ENCODE data around the gene GABPB1. TPM values are rescaled to one million over a fixed set of nuclear protein-coding genes. Genes with fewer than 3 reads are reported as not detected.

The GABPB1 gene
- polyA plus RNA-seq, 2 donors = 5.1 to 7.3 TPM

GRCh38 chr15:50353251-50353974 lies 1.6 kb downstream of the GABPB1 start:
- peak overlapping the region; percentile 78 to 97 for H3K4me3 ChIP-seq (ENCODE audit: low read depth in 1 of 2, low read length in 2 of 2)
- no peaks in the 10 kb centered on the region for H3K36me3 ChIP-seq (ENCODE audit: control insufficient read depth in 2 of 2, insufficient read depth in 2 of 2, low read length in 1 of 2)
- peaks cover 0 to 3% of the 10 kb centered on the region in 2 donors for H3K4me1 ChIP-seq (ENCODE audit: control insufficient read depth in 2 of 2, insufficient read depth in 2 of 2, low read length in 1 of 2)
- no peaks in the 10 kb centered on the region for H3K9me3 ChIP-seq (ENCODE audit: control insufficient read depth in 2 of 2, insufficient read depth in 1 of 2, low read depth in 1 of 2, low read length in 1 of 2)
- 1 to 2% methylated on average over 6 of the region's 6 CpGs for WGBS, 2 donors
- H3K27ac ChIP-seq (ENCODE audit: low read depth in 2 of 2, low read length in 1 of 2) = peak overlapping the region; percentile 96 to 97
- no peaks in the 10 kb centered on the region for H3K27me3 ChIP-seq (ENCODE audit: control insufficient read depth in 1 of 2, insufficient read depth in 2 of 2, low read length in 2 of 2)

- Histone ChIP-seq H3K9me3 (ENCODE audit: control insufficient read depth in 2 of 2, insufficient read depth in 1 of 2, low read depth in 1 of 2, low read length in 1 of 2) (no peaks in the 10 kb centered on the region), H3K4me1 (ENCODE audit: control insufficient read depth in 2 of 2, insufficient read depth in 2 of 2, low read length in 1 of 2) (peaks cover 0 to 3% of the 10 kb centered on the region in 2 donors), H3K27me3 (ENCODE audit: control insufficient read depth in 1 of 2, insufficient read depth in 2 of 2, low read length in 2 of 2) (no peaks in the 10 kb centered on the region), H3K27ac (ENCODE audit: low read depth in 2 of 2, low read length in 1 of 2) (no peak overlapping the region), H3K4me3 (ENCODE audit: low read depth in 1 of 2, low read length in 2 of 2) (no peak overlapping the region), H3K36me3 (ENCODE audit: control insufficient read depth in 2 of 2, insufficient read depth in 2 of 2, low read length in 1 of 2) (no peaks in the 10 kb centered on the region)
- WGBS, 2 donors = 69 to 71% methylated on average over 3 of the region's 3 CpGs
These were observed 4.4 kb downstream of the GABPB1 start for GRCh38 chr15:50350621-50351020.

GRCh38 chr15:50345298-50345697 lies 9.7 kb downstream of the GABPB1 start:
- H3K4me1 ChIP-seq (ENCODE audit: control insufficient read depth in 2 of 2, insufficient read depth in 2 of 2, low read length in 1 of 2) = no peaks in the 10 kb centered on the region
- H3K9me3 ChIP-seq (ENCODE audit: control insufficient read depth in 2 of 2, insufficient read depth in 1 of 2, low read depth in 1 of 2, low read length in 1 of 2) = no peaks in the 10 kb centered on the region
- 95% methylated on average over 5 of the region's 5 CpGs for WGBS, 2 donors
- no peak overlapping the region for H3K4me3 ChIP-seq (ENCODE audit: low read depth in 1 of 2, low read length in 2 of 2)
- no peaks in the 10 kb centered on the region for H3K27me3 ChIP-seq (ENCODE audit: control insufficient read depth in 1 of 2, insufficient read depth in 2 of 2, low read length in 2 of 2)
- H3K36me3 ChIP-seq (ENCODE audit: control insufficient read depth in 2 of 2, insufficient read depth in 2 of 2, low read length in 1 of 2) = no peaks in the 10 kb centered on the region
- no peak overlapping the region for H3K27ac ChIP-seq (ENCODE audit: low read depth in 2 of 2, low read length in 1 of 2)

- Histone ChIP-seq H3K9me3 (ENCODE audit: control insufficient read depth in 2 of 2, insufficient read depth in 1 of 2, low read depth in 1 of 2, low read length in 1 of 2) (no peaks in the 10 kb centered on the region), H3K27me3 (ENCODE audit: control insufficient read depth in 1 of 2, insufficient read depth in 2 of 2, low read length in 2 of 2) (no peaks in the 10 kb centered on the region), H3K36me3 (ENCODE audit: control insufficient read depth in 2 of 2, insufficient read depth in 2 of 2, low read length in 1 of 2) (no peaks in the 10 kb centered on the region), H3K4me3 (ENCODE audit: low read depth in 1 of 2, low read length in 2 of 2) (no peak overlapping the region), H3K27ac (ENCODE audit: low read depth in 2 of 2, low read length in 1 of 2) (no peak overlapping the region), H3K4me1 (ENCODE audit: control insufficient read depth in 2 of 2, insufficient read depth in 2 of 2, low read length in 1 of 2) (no peaks in the 10 kb centered on the region)
- WGBS, 2 donors = 53 to 61% methylated on average over 3 of the region's 3 CpGs
These were observed 11.0 kb downstream of the GABPB1 start for GRCh38 chr15:50344006-50344464.

- Histone ChIP-seq H3K36me3 (ENCODE audit: control insufficient read depth in 2 of 2, insufficient read depth in 2 of 2, low read length in 1 of 2) (no peaks in the 10 kb centered on the region), H3K27ac (ENCODE audit: low read depth in 2 of 2, low read length in 1 of 2) (no peak overlapping the region), H3K27me3 (ENCODE audit: control insufficient read depth in 1 of 2, insufficient read depth in 2 of 2, low read length in 2 of 2) (no peaks in the 10 kb centered on the region), H3K4me3 (ENCODE audit: low read depth in 1 of 2, low read length in 2 of 2) (no peak overlapping the region), H3K9me3 (ENCODE audit: control insufficient read depth in 2 of 2, insufficient read depth in 1 of 2, low read depth in 1 of 2, low read length in 1 of 2) (no peaks in the 10 kb centered on the region), H3K4me1 (ENCODE audit: control insufficient read depth in 2 of 2, insufficient read depth in 2 of 2, low read length in 1 of 2) (no peaks in the 10 kb centered on the region)
- WGBS, 2 donors = 77 to 87% methylated on average over 7 of the region's 7 CpGs
These were observed 13.3 kb downstream of the GABPB1 start for GRCh38 chr15:50341616-50342136.

GRCh38 chr15:50340416-50340815 lies 14.6 kb downstream of the GABPB1 start:
- 96 to 97% methylated on average over 1 of the region's 1 CpG for WGBS, 2 donors
- Histone ChIP-seq H3K9me3 (ENCODE audit: control insufficient read depth in 2 of 2, insufficient read depth in 1 of 2, low read depth in 1 of 2, low read length in 1 of 2) (no peaks in the 10 kb centered on the region), H3K36me3 (ENCODE audit: control insufficient read depth in 2 of 2, insufficient read depth in 2 of 2, low read length in 1 of 2) (no peaks in the 10 kb centered on the region), H3K4me3 (ENCODE audit: low read depth in 1 of 2, low read length in 2 of 2) (no peak overlapping the region), H3K27ac (ENCODE audit: low read depth in 2 of 2, low read length in 1 of 2) (no peak overlapping the region), H3K27me3 (ENCODE audit: control insufficient read depth in 1 of 2, insufficient read depth in 2 of 2, low read length in 2 of 2) (no peaks in the 10 kb centered on the region), H3K4me1 (ENCODE audit: control insufficient read depth in 2 of 2, insufficient read depth in 2 of 2, low read length in 1 of 2) (no peaks in the 10 kb centered on the region)

GRCh38 chr15:50339717-50340116 lies 15.3 kb downstream of the GABPB1 start:
- Histone ChIP-seq H3K27ac (ENCODE audit: low read depth in 2 of 2, low read length in 1 of 2) (no peak overlapping the region), H3K9me3 (ENCODE audit: control insufficient read depth in 2 of 2, insufficient read depth in 1 of 2, low read depth in 1 of 2, low read length in 1 of 2) (no peaks in the 10 kb centered on the region), H3K27me3 (ENCODE audit: control insufficient read depth in 1 of 2, insufficient read depth in 2 of 2, low read length in 2 of 2) (no peaks in the 10 kb centered on the region), H3K4me3 (ENCODE audit: low read depth in 1 of 2, low read length in 2 of 2) (no peak overlapping the region), H3K4me1 (ENCODE audit: control insufficient read depth in 2 of 2, insufficient read depth in 2 of 2, low read length in 1 of 2) (no peaks in the 10 kb centered on the region), H3K36me3 (ENCODE audit: control insufficient read depth in 2 of 2, insufficient read depth in 2 of 2, low read length in 1 of 2) (no peaks in the 10 kb centered on the region)
- 89 to 94% methylated on average over 1 of the region's 1 CpG for WGBS, 2 donors

GRCh38 chr15:50335251-50335650 lies 19.7 kb downstream of the GABPB1 start:
- no peaks in the 10 kb centered on the region for H3K4me1 ChIP-seq (ENCODE audit: control insufficient read depth in 2 of 2, insufficient read depth in 2 of 2, low read length in 1 of 2)
- no peaks in the 10 kb centered on the region for H3K9me3 ChIP-seq (ENCODE audit: control insufficient read depth in 2 of 2, insufficient read depth in 1 of 2, low read depth in 1 of 2, low read length in 1 of 2)
- WGBS, 2 donors = 91 to 96% methylated on average over 4 of the region's 4 CpGs
- H3K36me3 ChIP-seq (ENCODE audit: control insufficient read depth in 2 of 2, insufficient read depth in 2 of 2, low read length in 1 of 2) = no peaks in the 10 kb centered on the region
- H3K27ac ChIP-seq (ENCODE audit: low read depth in 2 of 2, low read length in 1 of 2) = no peak overlapping the region
- H3K27me3 ChIP-seq (ENCODE audit: control insufficient read depth in 1 of 2, insufficient read depth in 2 of 2, low read length in 2 of 2) = no peaks in the 10 kb centered on the region
- H3K4me3 ChIP-seq (ENCODE audit: low read depth in 1 of 2, low read length in 2 of 2) = no peak overlapping the region

- no peaks in the 10 kb centered on the region for H3K36me3 ChIP-seq (ENCODE audit: control insufficient read depth in 2 of 2, insufficient read depth in 2 of 2, low read length in 1 of 2)
- no peak overlapping the region for H3K4me3 ChIP-seq (ENCODE audit: low read depth in 1 of 2, low read length in 2 of 2)
- no peaks in the 10 kb centered on the region for H3K4me1 ChIP-seq (ENCODE audit: control insufficient read depth in 2 of 2, insufficient read depth in 2 of 2, low read length in 1 of 2)
- H3K9me3 ChIP-seq (ENCODE audit: control insufficient read depth in 2 of 2, insufficient read depth in 1 of 2, low read depth in 1 of 2, low read length in 1 of 2) = no peaks in the 10 kb centered on the region
- 97 to 98% methylated on average over 4 of the region's 4 CpGs for WGBS, 2 donors
- no peak overlapping the region for H3K27ac ChIP-seq (ENCODE audit: low read depth in 2 of 2, low read length in 1 of 2)
- H3K27me3 ChIP-seq (ENCODE audit: control insufficient read depth in 1 of 2, insufficient read depth in 2 of 2, low read length in 2 of 2) = no peaks in the 10 kb centered on the region
These were observed 21.8 kb downstream of the GABPB1 start for GRCh38 chr15:50333229-50333628.

- Histone ChIP-seq H3K36me3 (ENCODE audit: control insufficient read depth in 2 of 2, insufficient read depth in 2 of 2, low read length in 1 of 2) (no peaks in the 10 kb centered on the region), H3K4me1 (ENCODE audit: control insufficient read depth in 2 of 2, insufficient read depth in 2 of 2, low read length in 1 of 2) (no peaks in the 10 kb centered on the region), H3K4me3 (ENCODE audit: low read depth in 1 of 2, low read length in 2 of 2) (no peak overlapping the region), H3K27me3 (ENCODE audit: control insufficient read depth in 1 of 2, insufficient read depth in 2 of 2, low read length in 2 of 2) (no peaks in the 10 kb centered on the region), H3K9me3 (ENCODE audit: control insufficient read depth in 2 of 2, insufficient read depth in 1 of 2, low read depth in 1 of 2, low read length in 1 of 2) (no peaks in the 10 kb centered on the region), H3K27ac (ENCODE audit: low read depth in 2 of 2, low read length in 1 of 2) (no peak overlapping the region)
- 97 to 100% methylated on average over 1 of the region's 1 CpG for WGBS, 2 donors
These were observed 24.1 kb downstream of the GABPB1 start for GRCh38 chr15:50330921-50331320.

All from esophagus (tissue), 2 donors.